Muscle of leg (tissue), 11 donors: Measurements from ENCODE around the gene MAGI1. TPM values are rescaled to one million over a fixed set of nuclear protein-coding genes. Genes with fewer than 3 reads are reported as not detected.
A peak's percentile ranks its signal among the peaks of the same experiment; 100 is the strongest.

Source experiments
- DNase-seq: peaks from one replicate; pipeline ENCODE4 v3.0.0; 2013
- H3K27ac ChIP-seq: one replicate; pipeline ENCODE4 v1.5.1; 2013; ENCODE audit warnings: mild to moderate bottlenecking, low read length, control low read depth
- H3K27me3 ChIP-seq: one replicate; pipeline ENCODE4 v1.6.1; 2013; ENCODE audit warnings: low read length; ENCODE audit not compliant: control insufficient read depth, insufficient read depth
- H3K36me3 ChIP-seq: one replicate; pipeline ENCODE4 v1.6.1; 2013; ENCODE audit warnings: low read length; ENCODE audit not compliant: control insufficient read depth, insufficient read depth
- H3K4me1 ChIP-seq: one replicate; pipeline ENCODE4 v1.6.1; 2013; ENCODE audit warnings: low read length; ENCODE audit not compliant: control insufficient read depth, insufficient read depth
- H3K4me3 ChIP-seq: one replicate; pipeline ENCODE4 v1.5.1; 2013; ENCODE audit warnings: low read length, control low read depth
- H3K9me3 ChIP-seq: replicated peaks from 2 replicates; pipeline ENCODE4 v1.6.1; 2013; ENCODE audit warnings: low read depth, low read length; ENCODE audit not compliant: control insufficient read depth
- WGBS: methylation state at CpG from one replicate; pipeline ENCODE4 v1.1.5; 2013; ENCODE audit warnings: missing lambda C conversion rate; ENCODE audit not compliant: insufficient coverage; 5-methylcytosine and 5-hydroxymethylcytosine counted together
- polyA plus RNA-seq, 8 donors: library from polyadenylated mRNA; unstranded; fragments of 120-200 nt; gene quantifications; one replicate each; pipeline versions ENCODE4 v1.2.1 to v1.2.3, GENCODE V29; 2013; ENCODE audit warnings: inconsistent platforms in 1 of 8, low replicate concordance in 1 of 8; ENCODE audit not compliant: insufficient read length in 8 of 8, insufficient read depth in 1 of 8
- total RNA-seq: library from RNA; stranded (reverse); fragments of 120-200 nt; gene quantifications from one replicate; pipeline ENCODE4 v1.2.4, GENCODE V29; 2013

MAGI1 gene
- total and polyA plus RNA-seq, 9 donors = 10.0 to 16.8 (median 12.0) TPM

GRCh38 chr3:65672871-65673815 lies 365.6 kb downstream of the MAGI1 start:
- Histone ChIP-seq H3K9me3 (no peaks in the 10 kb centered on the region), H3K36me3 (no peaks in the 10 kb centered on the region), H3K4me1 (no peaks in the 10 kb centered on the region), H3K27ac (no peak overlapping the region), H3K4me3 (no peak overlapping the region), H3K27me3 (no peaks in the 10 kb centered on the region)
- no CpG with 5 or more reads among the region's 11 CpGs for WGBS
- peak; percentile 46 for DNase-seq

DNA sequence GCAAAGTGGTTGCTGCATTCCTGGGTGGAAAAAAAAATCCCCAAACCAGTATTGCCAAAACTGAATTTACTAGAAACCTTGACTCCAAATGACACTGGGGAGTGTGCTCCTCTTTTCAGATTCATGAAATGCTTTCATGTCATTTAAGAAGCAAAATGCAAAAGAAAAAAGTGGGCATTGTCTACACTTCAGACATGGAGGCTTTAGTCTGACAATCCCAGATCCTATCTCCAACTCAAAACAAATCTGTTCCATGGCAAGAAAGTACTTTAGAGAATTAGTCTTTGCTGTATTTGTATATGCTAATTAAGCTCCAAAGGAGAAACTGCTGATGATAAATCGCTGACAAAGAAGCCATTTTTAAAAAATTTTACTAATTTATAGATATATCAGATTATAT lies 366.7 kb downstream of the MAGI1 start:
- Histone ChIP-seq H3K36me3 (no peaks in the 10 kb centered on the region), H3K4me3 (no peak overlapping the region), H3K27ac (no peak overlapping the region), H3K27me3 (no peaks in the 10 kb centered on the region), H3K9me3 (no peaks in the 10 kb centered on the region), H3K4me1 (no peaks in the 10 kb centered on the region)
- no peak for DNase-seq
- WGBS = no CpG with 5 or more reads among the region's 1 CpG

DNA sequence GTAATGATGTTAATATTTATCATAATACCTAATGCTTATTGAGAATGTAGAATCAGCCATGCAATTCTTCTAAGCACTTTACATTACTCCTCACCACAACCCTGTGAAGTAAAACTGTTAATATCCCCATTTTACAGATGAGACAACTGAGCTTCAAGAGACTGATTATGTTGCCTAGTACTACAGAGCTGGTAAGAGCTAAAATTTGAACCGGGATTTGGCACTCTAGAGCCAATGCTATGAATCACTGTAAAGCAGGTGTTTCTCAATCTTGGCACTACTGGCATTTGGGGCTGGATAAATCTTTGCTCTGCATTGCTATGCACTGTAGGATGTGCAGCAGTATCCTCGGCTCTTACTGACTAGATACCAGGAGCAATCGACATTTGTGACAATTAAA lies 367.7 kb downstream of the MAGI1 start:
- H3K36me3 ChIP-seq = no peaks in the 10 kb centered on the region
- H3K4me3 ChIP-seq = no peak overlapping the region
- 100% methylated on average over 1 of the region's 3 CpGs for WGBS
- H3K9me3 ChIP-seq = no peaks in the 10 kb centered on the region
- no peak for DNase-seq
- H3K27me3 ChIP-seq = no peaks in the 10 kb centered on the region
- no peaks in the 10 kb centered on the region for H3K4me1 ChIP-seq
- no peak overlapping the region for H3K27ac ChIP-seq

DNA sequence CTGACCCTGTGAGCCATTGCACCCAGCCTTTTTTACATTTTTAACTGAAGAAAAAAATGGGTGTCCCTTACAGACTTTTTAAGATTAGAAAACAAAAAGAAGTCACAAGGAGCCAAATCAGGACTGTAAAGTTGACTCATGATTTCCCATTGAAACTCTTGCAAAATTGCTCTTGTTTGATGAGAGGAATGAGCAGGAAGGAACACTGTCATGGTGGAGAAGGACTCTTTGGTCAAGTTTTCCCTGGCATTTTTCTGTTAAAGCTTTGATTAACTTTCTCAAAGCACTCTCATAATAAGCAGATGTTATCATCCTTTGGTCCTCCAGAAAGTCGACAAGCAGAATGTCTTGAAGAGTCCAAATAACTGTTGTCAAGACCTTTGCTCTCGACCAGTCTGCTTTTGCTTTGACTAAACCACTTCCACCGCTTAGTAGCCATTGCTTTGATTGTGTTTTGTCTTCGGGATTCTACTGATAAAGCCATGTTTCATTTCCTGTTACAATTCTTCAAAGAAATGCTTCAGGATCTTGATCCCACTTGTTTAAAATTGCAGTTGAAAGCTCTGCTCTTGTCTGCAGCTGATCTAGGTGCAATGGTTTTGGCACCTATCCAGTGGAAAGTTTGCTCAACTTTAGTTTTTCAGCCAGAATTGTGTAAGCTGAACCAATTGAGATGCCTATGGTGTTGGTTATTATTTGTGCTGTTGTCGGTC lies 369.4 kb downstream of the MAGI1 start:
- H3K36me3 ChIP-seq = no peaks in the 10 kb centered on the region
- no peaks in the 10 kb centered on the region for H3K9me3 ChIP-seq
- H3K4me1 ChIP-seq = no peaks in the 10 kb centered on the region
- no peaks in the 10 kb centered on the region for H3K27me3 ChIP-seq
- no peak overlapping the region for H3K4me3 ChIP-seq
- 48% methylated on average over 3 of the region's 5 CpGs for WGBS
- no peak overlapping the region for H3K27ac ChIP-seq
- peak; percentile 13 for DNase-seq

DNA sequence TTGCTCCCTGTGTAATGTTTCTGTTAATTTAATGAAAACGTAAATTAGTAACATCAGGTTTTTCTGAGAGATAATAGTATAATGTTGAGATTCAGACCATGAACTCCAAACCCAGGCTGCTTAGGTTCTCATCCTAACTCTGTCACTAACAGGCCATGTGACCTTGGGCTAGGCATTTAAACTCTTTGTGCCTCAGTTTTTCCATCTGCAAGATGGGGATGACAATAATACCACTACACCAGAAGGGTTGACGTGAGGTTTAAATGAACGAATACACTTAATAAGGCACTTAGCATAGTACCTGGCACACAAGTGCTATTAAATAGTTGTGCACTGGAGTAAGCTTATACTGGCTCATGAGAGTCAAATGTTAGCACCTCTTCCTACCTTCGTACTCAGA lies 370.8 kb downstream of the MAGI1 start:
- Histone ChIP-seq H3K4me1 (no peaks in the 10 kb centered on the region), H3K4me3 (no peak overlapping the region), H3K9me3 (no peaks in the 10 kb centered on the region), H3K27ac (no peak overlapping the region), H3K27me3 (no peaks in the 10 kb centered on the region), H3K36me3 (no peaks in the 10 kb centered on the region)
- no CpG with 5 or more reads among the region's 4 CpGs for WGBS
- no peak for DNase-seq

GRCh38 chr3:65666448-65667091 lies 372.1 kb downstream of the MAGI1 start:
- Histone ChIP-seq H3K9me3 (no peaks in the 10 kb centered on the region), H3K4me3 (no peak overlapping the region), H3K27me3 (no peaks in the 10 kb centered on the region), H3K27ac (no peak overlapping the region), H3K4me1 (no peaks in the 10 kb centered on the region), H3K36me3 (no peaks in the 10 kb centered on the region)
- DNase-seq = peak; percentile 11
- 44% methylated on average over 1 of the region's 6 CpGs for WGBS

GRCh38 chr3:65665915-65666314 lies 372.8 kb downstream of the MAGI1 start:
- H3K36me3 ChIP-seq = no peaks in the 10 kb centered on the region
- H3K27ac ChIP-seq = no peak overlapping the region
- WGBS = 83% methylated on average over 1 of the region's 2 CpGs
- no peaks in the 10 kb centered on the region for H3K27me3 ChIP-seq
- no peak overlapping the region for H3K4me3 ChIP-seq
- DNase-seq = peak; percentile 47
- H3K4me1 ChIP-seq = no peaks in the 10 kb centered on the region
- H3K9me3 ChIP-seq = no peaks in the 10 kb centered on the region

- no peak overlapping the region for H3K27ac ChIP-seq
- no peak overlapping the region for H3K4me3 ChIP-seq
- no peak for DNase-seq
- H3K27me3 ChIP-seq = no peaks in the 10 kb centered on the region
- no peaks in the 10 kb centered on the region for H3K36me3 ChIP-seq
- H3K4me1 ChIP-seq = no peaks in the 10 kb centered on the region
- no peaks in the 10 kb centered on the region for H3K9me3 ChIP-seq
- no CpG with 5 or more reads among the region's 2 CpGs for WGBS
Measured at GRCh38 chr3:65664931-65665330, 373.8 kb downstream of the MAGI1 start.

DNA sequence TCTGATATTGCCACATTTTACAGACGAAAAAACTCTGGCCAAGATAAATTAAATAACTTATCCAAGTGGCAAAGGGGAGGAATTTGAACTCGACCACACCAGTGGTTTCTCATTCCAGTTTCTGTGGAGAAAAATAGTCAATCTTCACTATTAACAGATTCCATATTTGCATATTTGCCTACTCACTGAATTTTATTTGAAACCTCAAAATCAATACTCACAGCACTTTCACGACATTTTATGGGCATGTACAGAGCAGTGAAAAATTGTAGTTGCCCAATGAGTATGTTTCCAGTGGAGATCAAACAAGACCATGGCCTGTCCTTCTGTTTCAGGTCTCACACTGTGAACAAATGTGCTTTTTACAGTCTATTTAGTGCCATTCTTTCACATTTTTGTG lies 374.3 kb downstream of the MAGI1 start:
- H3K27me3 ChIP-seq = no peaks in the 10 kb centered on the region
- no peak overlapping the region for H3K4me3 ChIP-seq
- no peaks in the 10 kb centered on the region for H3K9me3 ChIP-seq
- H3K36me3 ChIP-seq = no peaks in the 10 kb centered on the region
- H3K27ac ChIP-seq = no peak overlapping the region
- no CpG with 5 or more reads among the region's 3 CpGs for WGBS
- no peak for DNase-seq
- H3K4me1 ChIP-seq = no peaks in the 10 kb centered on the region

GRCh38 chr3:65662095-65662494 lies 376.6 kb downstream of the MAGI1 start:
- H3K27me3 ChIP-seq = no peaks in the 10 kb centered on the region
- no peaks in the 10 kb centered on the region for H3K4me1 ChIP-seq
- H3K36me3 ChIP-seq = no peaks in the 10 kb centered on the region
- no peak overlapping the region for H3K27ac ChIP-seq
- H3K9me3 ChIP-seq = no peaks in the 10 kb centered on the region
- no peak for DNase-seq
- 33% methylated on average over 1 of the region's 3 CpGs for WGBS
- H3K4me3 ChIP-seq = no peak overlapping the region
